SK-N-SH treated with all-trans-retinoic acid at 6 μM for 48 hours (cell line): ENCODE measurements around the gene SUPT3H.

Experiments
- ATAC-seq: fragments of 200-7000 bp; cut with Tn5 transposase; 3 replicates; pipeline ENCODE4 v1.9.1; 2020; ENCODE audit warnings: mild to moderate bottlenecking, moderate library complexity
- ARNTL ChIP-seq: fragments of 450-650 bp; formaldehyde crosslinking; IDR thresholded peaks from 2 replicates; pipeline ENCODE4 v1.5.0; 2020; ENCODE audit warnings: low read depth, mild to moderate bottlenecking, moderate library complexity, borderline replicate concordance
- CREB5 ChIP-seq: fragments of 250-450 bp; sonication (Bioruptor Pico); IDR thresholded peaks from 2 replicates; pipeline ENCODE4 v1.5.1; 2020; ENCODE audit warnings: low read depth, mild to moderate bottlenecking, moderate library complexity
- CSDC2 ChIP-seq: fragments of 250-450 bp; sonication (Bioruptor Pico); IDR thresholded peaks from 2 replicates; pipeline ENCODE4 v1.5.0; 2020; ENCODE audit warnings: mild to moderate bottlenecking, moderate library complexity
- CSRNP3 ChIP-seq: fragments of 250-450 bp; sonication (Bioruptor Pico); IDR thresholded peaks from 2 replicates; pipeline ENCODE4 v1.5.1; 2021; ENCODE audit warnings: mild to moderate bottlenecking, moderate library complexity
- ESRRG ChIP-seq: fragments of 250-450 bp; sonication (Bioruptor Pico); IDR thresholded peaks from 2 replicates; pipeline ENCODE4 v1.6.1; 2021; ENCODE audit warnings: mild to moderate bottlenecking
- GLIS3 ChIP-seq: fragments of 250-450 bp; sonication (Bioruptor Pico); IDR thresholded peaks from 2 replicates; pipeline ENCODE4 v1.5.0; 2020; ENCODE audit warnings: mild to moderate bottlenecking, moderate library complexity
- ISL1 ChIP-seq: fragments of 250-450 bp; sonication (Bioruptor Pico); IDR thresholded peaks from 2 replicates; pipeline ENCODE4 v2.1.2; 2022; ENCODE audit warnings: mild to moderate bottlenecking, moderate library complexity
- OSR1 ChIP-seq: fragments of 250-450 bp; sonication (Bioruptor Pico); IDR thresholded peaks from 2 replicates; pipeline ENCODE4 v1.8.0; 2022; ENCODE audit warnings: moderate library complexity, mild to moderate bottlenecking, inconsistent platforms
- PATZ1 ChIP-seq: fragments of 250-450 bp; sonication (Bioruptor Pico); IDR thresholded peaks from 2 replicates; pipeline ENCODE4 v1.8.0; 2020; ENCODE audit warnings: mild to moderate bottlenecking, moderate library complexity, borderline replicate concordance
- POU6F1 ChIP-seq: fragments of 250-450 bp; sonication (Bioruptor Pico); IDR thresholded peaks from 2 replicates; pipeline ENCODE4 v1.8.0; 2021; ENCODE audit warnings: low read depth, mild to moderate bottlenecking, moderate library complexity, borderline replicate concordance
- RARB ChIP-seq: fragments of 250-450 bp; sonication (Bioruptor Pico); IDR thresholded peaks from 2 replicates; pipeline ENCODE4 v1.8.0; 2021; ENCODE audit warnings: mild to moderate bottlenecking, moderate library complexity
- TCF4 ChIP-seq: fragments of 250-450 bp; sonication (Bioruptor Pico); IDR thresholded peaks from 2 replicates; pipeline ENCODE4 v1.8.0; 2021; ENCODE audit warnings: mild to moderate bottlenecking, moderate library complexity, borderline replicate concordance
- TOX ChIP-seq: fragments of 250-450 bp; sonication (Bioruptor Pico); IDR thresholded peaks from 2 replicates; pipeline ENCODE4 v1.8.0; 2021; ENCODE audit warnings: mild to moderate bottlenecking, moderate library complexity, borderline replicate concordance
- TSHZ2 ChIP-seq: fragments of 250-450 bp; sonication (Bioruptor Pico); IDR thresholded peaks from 2 replicates; pipeline ENCODE4 v1.5.0; 2020; ENCODE audit warnings: mild to moderate bottlenecking, moderate library complexity
- ZFP3 ChIP-seq: fragments of 250-450 bp; sonication (Bioruptor Pico); IDR thresholded peaks from 2 replicates; pipeline ENCODE4 v1.5.0; 2020; ENCODE audit warnings: mild to moderate bottlenecking, moderate library complexity
- ZNF565 ChIP-seq: fragments of 450-650 bp; formaldehyde crosslinking; conservative IDR thresholded peaks from 2 replicates; pipeline ENCODE4 v1.5.0; 2020; ENCODE audit warnings: low read depth, mild to moderate bottlenecking, moderate library complexity
- ZNF8 ChIP-seq: fragments of 450-650 bp; formaldehyde crosslinking; IDR thresholded peaks from 2 replicates; pipeline ENCODE4 v1.5.0; 2020; ENCODE audit warnings: mild to moderate bottlenecking, moderate library complexity

SUPT3H gene

DNA sequence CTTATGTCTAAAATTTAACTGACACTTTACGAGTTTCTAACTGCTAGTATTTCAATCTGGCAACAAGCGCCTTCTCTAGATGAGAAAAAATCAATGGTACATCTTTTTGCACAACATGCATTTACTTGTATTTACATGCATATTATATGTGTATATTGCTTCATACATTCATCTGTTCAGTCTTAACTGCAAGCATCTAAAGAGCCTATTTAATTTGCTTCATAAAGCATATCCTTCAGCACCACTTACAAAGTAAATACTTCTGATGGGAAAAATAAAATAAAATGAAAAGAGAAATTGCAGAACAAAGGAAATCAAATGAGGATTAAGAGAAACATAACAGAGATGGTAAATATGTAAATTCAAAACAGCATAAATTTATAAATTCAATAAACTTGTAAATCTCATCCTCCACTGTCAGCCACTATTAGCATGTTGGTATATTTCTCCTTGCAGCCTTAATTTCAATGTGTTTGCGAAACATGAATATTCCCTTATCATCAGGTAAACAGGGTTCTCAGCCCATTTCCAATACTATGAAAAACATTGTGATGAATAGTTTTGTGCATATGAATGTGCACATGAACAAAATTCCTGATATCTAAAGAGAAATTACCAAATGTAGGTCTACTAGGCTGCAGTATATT, 382.1 kb downstream of the SUPT3H start:
- no peak for ATAC-seq
- no peak for TF ChIP-seq CSRNP3 (CRISPR knock-in tag)

DNA sequence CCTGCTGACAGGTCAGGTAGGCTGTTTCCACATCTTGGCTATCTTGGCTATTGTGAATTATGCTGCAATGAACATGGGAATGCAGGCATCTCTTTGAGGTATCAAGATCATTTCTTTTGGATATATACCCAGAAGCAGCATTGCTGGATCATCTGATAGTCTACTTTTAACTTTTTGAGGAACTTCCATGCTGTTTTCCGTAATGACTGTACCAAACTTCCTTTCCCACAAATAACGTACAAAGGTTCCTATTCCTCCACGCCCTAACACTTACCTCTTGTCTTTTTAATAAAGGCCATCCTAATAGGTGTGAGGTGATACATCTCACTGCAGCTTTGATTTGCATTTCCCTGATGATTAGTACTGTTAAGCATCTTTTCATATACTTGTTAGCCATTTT, 388.3 kb downstream of the SUPT3H start:
- TF ChIP-seq POU6F1 (CRISPR knock-in tag): no peak
- TF ChIP-seq ESRRG (CRISPR knock-in tag): no peak
- TF ChIP-seq TSHZ2: no peak
- no peak for TF ChIP-seq ZNF8 (CRISPR knock-in tag)
- no peak for TF ChIP-seq ARNTL
- TF ChIP-seq PATZ1: no peak
- no peak for TF ChIP-seq ZNF565 (CRISPR knock-in tag)
- no peak for TF ChIP-seq ZFP3
- no peak for TF ChIP-seq RARB (CRISPR knock-in tag)
- no peak for TF ChIP-seq ISL1 (CRISPR knock-in tag)
- no peak for TF ChIP-seq GLIS3 (CRISPR knock-in tag)
- TF ChIP-seq CSRNP3 (CRISPR knock-in tag): no peak
- TF ChIP-seq TCF4: no peak
- no peak for TF ChIP-seq TOX (CRISPR knock-in tag)
- TF ChIP-seq CREB5 (CRISPR knock-in tag): no peak
- TF ChIP-seq CSDC2: no peak
- ATAC-seq: no peak

- TF ChIP-seq ESRRG (CRISPR knock-in tag) (no peak), OSR1 (no peak), ARNTL (no peak)
- no peak for ATAC-seq
These were observed 392.7 kb downstream of the SUPT3H start for GRCh38 chr6:44985006-44985405.
